IMR-90 (cell line): ENCODE measurements around the gene RAP1GAP2. TPM values are rescaled to one million over a fixed set of nuclear protein-coding genes. Genes with fewer than 3 reads are reported as not detected.

Source experiments
- ATAC-seq: fragments of 200-7000 bp; cut with Tn5 transposase; 2 replicates; pipeline ENCODE4 v1.9.1; 2020; ENCODE audit warnings: low read depth, mild to moderate bottlenecking, moderate library complexity
- BruUV-seq: library from RNA; stranded (reverse); fragments of 400-500 nt; replicated peaks from 2 replicates; lab custom pipeline; 2021; lab: Mats Ljungman, UMichigan
- CTCF ChIA-PET: fragments of 300-600 bp; formaldehyde crosslinking; extraction: SDS; loops from one replicate; lab custom pipeline; 2021; ENCODE audit warnings: antibody characterized with exemption; lab: Yijun Ruan, JAX
- POLR2A ChIA-PET: fragments of 300-600 bp; sonication (Branson Sonifier 250); formaldehyde crosslinking; loops from one replicate; lab custom pipeline; 2022; ENCODE audit warnings: antibody characterized with exemption; ENCODE audit not compliant: unreplicated experiment; lab: Charles Lee
- DNase-seq: peaks from one replicate; pipeline ENCODE4 v3.0.0; 2013
- H2AFZ ChIP-seq: replicated peaks from 2 replicates; pipeline ENCODE3; 2013; ENCODE audit warnings: low read length, mild to moderate bottlenecking; ENCODE audit not compliant: poor library complexity
- H2AK5ac ChIP-seq: 2 replicates; pipeline ENCODE4 v1.6.1; 2013; ENCODE audit warnings: low read depth, low read length, inconsistent platforms
- H2AK9ac ChIP-seq: replicated peaks from 2 replicates; pipeline ENCODE3; 2013; ENCODE audit warnings: mild to moderate bottlenecking, low read depth, low read length, moderate library complexity; ENCODE audit not compliant: poor library complexity
- H2BK120ac ChIP-seq: 2 replicates; pipeline ENCODE4 v1.6.1; 2013; ENCODE audit warnings: low read depth, low read length, inconsistent platforms
- H2BK15ac ChIP-seq: 3 replicates; pipeline ENCODE4 v1.6.1; 2013; ENCODE audit warnings: low read depth, low read length, inconsistent platforms
- H2BK20ac ChIP-seq: 2 replicates; pipeline ENCODE4 v1.6.1; 2013; ENCODE audit warnings: low read depth, mild to moderate bottlenecking, inconsistent platforms, low read length, moderate library complexity
- H2BK5ac ChIP-seq: 2 replicates; pipeline ENCODE4 v1.6.1; 2013; ENCODE audit warnings: mild to moderate bottlenecking, low read depth, low read length, inconsistent platforms; ENCODE audit not compliant: poor library complexity, severe bottlenecking
- H3K14ac ChIP-seq: replicated peaks from 2 replicates; pipeline ENCODE4 v1.6.1; 2013; ENCODE audit warnings: low read depth, low read length, inconsistent platforms
- H3K18ac ChIP-seq: 2 replicates; pipeline ENCODE4 v1.6.1; 2013; ENCODE audit warnings: low read depth, low read length, control low read depth
- H3K23ac ChIP-seq: 2 replicates; pipeline ENCODE4 v1.6.1; 2013; ENCODE audit warnings: low read depth, low read length, inconsistent platforms
- H3K27ac ChIP-seq: 2 replicates; pipeline ENCODE4 v1.5.1; 2013; ENCODE audit warnings: mild to moderate bottlenecking, control low read depth, low read length; ENCODE audit not compliant: insufficient read depth
- H3K27me3 ChIP-seq: 2 replicates; pipeline ENCODE4 v1.6.1; 2013; ENCODE audit warnings: low read length; ENCODE audit not compliant: control insufficient read depth, insufficient read depth
- H3K36me3 ChIP-seq: 2 replicates; pipeline ENCODE4 v1.6.1; 2013; ENCODE audit warnings: low read length, mixed read lengths; ENCODE audit not compliant: control insufficient read depth, insufficient read depth
- H3K4ac ChIP-seq: 2 replicates; pipeline ENCODE4 v1.6.1; 2013; ENCODE audit warnings: low read depth, low read length, inconsistent platforms
- H3K4me1 ChIP-seq: 2 replicates; pipeline ENCODE4 v1.6.1; 2013; ENCODE audit warnings: low read length, mixed read lengths; ENCODE audit not compliant: control insufficient read depth, insufficient read depth
- H3K4me2 ChIP-seq: 2 replicates; pipeline ENCODE4 v1.6.1; 2013; ENCODE audit warnings: low read depth, mild to moderate bottlenecking, control low read depth, low read length, moderate library complexity
- H3K4me3 ChIP-seq: 2 replicates; pipeline ENCODE4 v1.5.1; 2013; ENCODE audit warnings: low read depth, mild to moderate bottlenecking, control low read depth, low read length, moderate library complexity; ENCODE audit not compliant: insufficient read depth
- H3K56ac ChIP-seq: 2 replicates; pipeline ENCODE4 v1.6.1; 2013; ENCODE audit warnings: low read length, inconsistent platforms; ENCODE audit not compliant: insufficient read depth; ENCODE audit errors: extremely low read depth
- H3K79me1 ChIP-seq, 2 experiments: 2 replicates each; pipeline ENCODE4 v1.6.1; 2013; ENCODE audit warnings: low read length in 2 of 2, inconsistent platforms in 1 of 2, low read depth in 1 of 2
- H3K9ac ChIP-seq: 2 replicates; pipeline ENCODE4 v1.6.1; 2013; ENCODE audit warnings: low read depth, low read length, control low read depth
- H3K9me1 ChIP-seq: 2 replicates; pipeline ENCODE4 v1.6.1; 2013; ENCODE audit warnings: low read length, inconsistent platforms; ENCODE audit not compliant: insufficient read depth
- H3K9me3 ChIP-seq: 2 replicates; pipeline ENCODE4 v1.6.1; 2013; ENCODE audit warnings: low read length; ENCODE audit not compliant: control insufficient read depth, insufficient read depth
- H4K20me1 ChIP-seq: 2 replicates; pipeline ENCODE4 v1.6.1; 2013; ENCODE audit warnings: low read length, inconsistent platforms; ENCODE audit not compliant: insufficient read depth
- H4K5ac ChIP-seq: 2 replicates; pipeline ENCODE4 v1.6.1; 2013; ENCODE audit warnings: mild to moderate bottlenecking, low read depth, low read length, control low read depth
- H4K8ac ChIP-seq, 2 experiments: 2 replicates each; pipeline ENCODE4 v1.6.1; 2013; ENCODE audit warnings: low read depth in 2 of 2, low read length in 2 of 2, control low read depth in 1 of 2, inconsistent platforms in 1 of 2
- H4K91ac ChIP-seq: 2 replicates; pipeline ENCODE4 v1.6.1; 2013; ENCODE audit warnings: low read depth, low read length, inconsistent platforms; ENCODE audit not compliant: insufficient read depth
- CHD1 ChIP-seq: IDR thresholded peaks from 2 replicates; pipeline ENCODE4 v1.6.1; 2012; ENCODE audit warnings: low read depth, low read length, improper control_type of control experiment
- CTCF ChIP-seq: conservative IDR thresholded peaks from 2 replicates; pipeline ENCODE4 v1.5.1; 2012; ENCODE audit warnings: mild to moderate bottlenecking, low read depth, low read length, improper control_type of control experiment
- RAD21 ChIP-seq: IDR thresholded peaks from 2 replicates; pipeline ENCODE4 v1.6.1; 2012; ENCODE audit warnings: low read length, improper control_type of control experiment
- WGBS, 2 experiments: methylation state at CpG; one replicate each; pipeline versions ENCODE4 v1.1.5 to v1.1.7; 2013; ENCODE audit warnings: missing lambda C conversion rate in 2 of 2; ENCODE audit not compliant: insufficient read length in 1 of 2; ENCODE audit errors: extremely low coverage in 2 of 2; 5-methylcytosine and 5-hydroxymethylcytosine counted together
- dilution Hi-C: fragments of 300-500 bp; cut with HindIII; formaldehyde crosslinking; loops from one replicate; pipeline ENCODE4 v1.14.3; 2018; ENCODE audit warnings: low sequenced_read_pairs; ENCODE audit not compliant: unreplicated experiment
- in situ Hi-C: fragments of 300-500 bp; cut with MboI; formaldehyde crosslinking; loops from 3 replicates; pipeline ENCODE4 v1.14.3; 2019; ENCODE audit warnings: low sequenced_read_pairs, inconsistent platforms, mixed read lengths
- intact Hi-C: fragments of 100-400 bp; cut with micrococcal nuclease; formaldehyde crosslinking; loops from 2 replicates; pipeline ENCODE4 v1.10.0; 2022
- polyA plus RNA-seq, 3 experiments: library from polyadenylated mRNA; depleted of rRNA; stranded (reverse); fragments of >200 nt; gene quantifications; 2 replicates each; pipeline ENCODE4 v1.2.3, GENCODE V29; 2012; ENCODE audit warnings: low replicate concordance in 1 of 3
- total RNA-seq: library from RNA; depleted of rRNA; stranded (reverse); fragments of >200 nt; gene quantifications from 2 replicates; pipeline ENCODE4 v1.2.3, GENCODE V29; 2012

RAP1GAP2 gene
- total and polyA plus RNA-seq, 2 of the 4 experiments (the other 2 are of a cell fraction): 5.7 to 7.5 TPM

- no peak overlapping the region for H3K56ac ChIP-seq
- H3K79me1 ChIP-seq: no peaks in the 10 kb centered on the region
- no peak overlapping the region for H2AFZ ChIP-seq
- H3K9me1 ChIP-seq: no peaks in the 10 kb centered on the region
- no peak overlapping the region for H3K9ac ChIP-seq
- H3K9me3 ChIP-seq: peaks cover 12% of the 10 kb centered on the region
- ATAC-seq: no peak
- no peak overlapping the region for H3K4me2 ChIP-seq
- intact Hi-C loops (loop anchor here (10.0 kb wide), 1 partner anchor 694 kb away; no protein-coding TSS in a partner anchor), in situ Hi-C loops (loop anchor here (10.0 to 25.0 kb wide), 2 partner anchors 604 to 771 kb away; partner anchors contain the start of gene ITGAE), dilution Hi-C loops (no loop called here)
- no peak overlapping the region for H2BK120ac ChIP-seq
- BruUV-seq: no TSS peak
- no peak overlapping the region for H2BK20ac ChIP-seq
- no peak overlapping the region for H3K4me3 ChIP-seq
- no peaks in the 10 kb centered on the region; the same call in 1 of the 2 replicates for H3K27me3 ChIP-seq
- DNase-seq: no peak
- CTCF ChIA-PET: no interaction called here
- POLR2A ChIA-PET: no interaction called here
- no peak overlapping the region for H4K91ac ChIP-seq
- no peak overlapping the region for H2BK15ac ChIP-seq
- H4K20me1 ChIP-seq: no peaks in the 10 kb centered on the region; the same call in 1 of the 2 replicates
- H3K27ac ChIP-seq: no peak overlapping the region
- H3K4me1 ChIP-seq: no peaks in the 10 kb centered on the region
- no peak overlapping the region for H3K23ac ChIP-seq
- H2BK5ac ChIP-seq: no peak overlapping the region
- no peak overlapping the region for H2AK5ac ChIP-seq
- no peak overlapping the region for H3K4ac ChIP-seq
- no peak overlapping the region for H3K18ac ChIP-seq
- H4K8ac ChIP-seq: no peak overlapping the region
- WGBS, 2 experiments: 70% methylated on average over 2 of the region's 5 CpGs; no CpG with 5 or more reads in 1 of the 2 experiments
- no peak overlapping the region for H3K14ac ChIP-seq
- no peaks in the 10 kb centered on the region for H3K36me3 ChIP-seq
- H4K5ac ChIP-seq: no peak overlapping the region
- TF ChIP-seq RAD21 (no peak), CTCF (no peak), CHD1 (no peak)
- H2AK9ac ChIP-seq: no peak overlapping the region
Observed at GRCh38 chr17:3040882-3041281, 244.6 kb downstream of the RAP1GAP2 start.
